ENCODE results near the gene SESTD1.

The SESTD1 gene

DNA sequence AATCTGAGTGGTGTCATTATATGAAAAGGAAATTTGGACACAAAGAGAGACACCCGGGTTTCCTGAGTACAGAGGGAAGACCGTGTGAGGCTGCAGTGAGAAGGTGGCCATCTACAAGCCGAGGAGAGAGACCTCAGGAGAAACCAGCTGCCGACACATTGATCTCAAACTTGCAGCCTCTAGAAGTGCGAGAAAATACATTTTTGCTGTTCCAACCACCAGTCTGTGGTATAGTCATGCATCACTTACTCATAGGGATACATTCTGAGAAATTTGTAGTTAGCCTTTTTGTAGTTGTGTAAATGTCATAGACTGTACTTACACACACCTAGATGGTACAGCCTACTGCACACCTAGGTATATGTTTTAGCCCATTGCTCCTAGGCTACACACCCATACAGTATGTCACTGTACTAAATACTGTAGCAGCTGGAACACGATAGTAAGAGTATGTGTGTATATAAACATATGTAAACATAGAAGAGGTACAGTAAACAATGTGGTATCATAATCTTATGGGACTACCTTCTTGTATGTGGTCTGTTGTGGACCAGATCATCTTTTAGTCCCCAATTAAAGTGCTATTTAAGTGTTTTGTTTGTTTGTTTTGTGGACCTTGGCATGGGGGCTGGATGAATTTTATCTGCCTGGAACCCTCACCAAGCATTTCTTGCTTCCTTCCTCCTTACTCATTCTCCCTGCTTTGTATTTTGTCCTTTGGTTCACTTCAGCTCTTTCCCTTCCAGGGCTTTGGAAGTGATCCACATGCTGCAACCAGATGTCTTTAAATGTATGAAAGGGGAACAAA is 38.3 kb upstream of the SESTD1 start:
- TF ChIP-seq CTCF (conservative IDR thresholded peaks at IDR 0.05; ENCODE audit: low read depth, low read length) = no peak
- no peak overlapping the region for H3K4me3 ChIP-seq (ENCODE audit: low read length)
- no peak for DNase-seq (ENCODE audit: low read depth)

- TF ChIP-seq CTCF (conservative IDR thresholded peaks at IDR 0.05; ENCODE audit: low read depth, low read length) = no peak
- H3K4me3 ChIP-seq (ENCODE audit: low read length) = no peak overlapping the region
- no peak for DNase-seq (ENCODE audit: low read depth)
These were observed 37.5 kb upstream of the SESTD1 start for GRCh38 chr2:179302149-179302548.

DNA sequence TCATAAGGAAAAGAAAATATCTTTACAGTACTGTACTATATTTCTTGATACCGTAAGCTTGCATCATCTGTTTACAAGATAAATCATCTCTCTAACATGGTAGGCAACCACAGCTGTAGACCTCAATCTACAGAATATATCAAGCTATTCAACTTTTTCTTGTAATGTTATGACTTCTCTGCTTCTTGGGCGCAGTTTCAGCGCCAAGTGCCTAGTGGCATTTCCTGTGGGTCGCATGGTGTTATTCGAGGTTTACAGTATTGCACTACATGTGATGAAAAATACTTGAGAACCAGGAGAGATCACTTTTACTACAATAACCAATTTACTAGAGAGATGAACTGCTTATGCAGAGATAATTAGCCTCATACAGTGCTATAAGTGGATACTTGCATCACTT is 34.0 kb upstream of the SESTD1 start:
- no peak for TF ChIP-seq CTCF (conservative IDR thresholded peaks at IDR 0.05; ENCODE audit: low read depth, low read length)
- DNase-seq (ENCODE audit: low read depth) = no peak
- H3K4me3 ChIP-seq (ENCODE audit: low read length) = no peak overlapping the region

DNA sequence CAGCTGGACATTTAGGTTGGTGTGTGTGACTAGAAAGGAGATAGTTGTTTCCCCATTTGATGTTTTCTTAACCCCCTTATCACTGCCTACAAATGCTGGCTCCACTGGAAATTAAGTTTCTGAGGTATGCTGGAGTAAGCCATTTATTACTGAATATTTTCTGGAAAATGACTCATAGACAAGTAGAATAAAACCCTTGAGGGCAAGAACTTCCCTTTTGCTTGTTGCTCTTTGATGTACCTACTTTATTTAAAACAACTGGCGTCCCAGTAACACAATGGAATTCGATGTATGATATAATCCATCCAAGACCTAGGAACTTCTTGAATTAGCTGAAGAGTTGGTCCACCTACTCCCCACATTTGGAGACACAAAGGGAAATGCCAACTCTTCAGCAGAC is 33.3 kb upstream of the SESTD1 start:
- TF ChIP-seq CTCF (conservative IDR thresholded peaks at IDR 0.05; ENCODE audit: low read depth, low read length) = no peak
- no peak overlapping the region for H3K4me3 ChIP-seq (ENCODE audit: low read length)
- no peak for DNase-seq (ENCODE audit: low read depth)

DNA sequence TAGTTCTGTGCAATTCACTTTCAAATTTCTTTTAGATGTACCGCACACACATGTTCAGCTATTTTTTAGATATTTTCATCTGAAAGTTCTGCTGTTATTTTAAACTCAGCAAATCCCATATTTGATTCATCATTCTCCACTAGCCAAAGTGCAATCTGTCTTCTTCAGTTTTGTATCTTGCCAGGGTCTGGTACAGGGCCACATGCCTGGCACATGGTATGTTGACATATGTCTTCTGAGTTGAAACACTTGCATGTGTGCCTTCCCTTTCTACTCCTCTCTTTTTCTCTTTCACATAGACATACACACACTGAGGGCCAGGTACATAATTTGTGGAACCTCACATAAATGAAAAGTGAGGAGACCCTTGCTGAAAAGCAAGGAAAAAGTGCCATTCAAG is 25.7 kb upstream of the SESTD1 start:
- DNase-seq (ENCODE audit: low read depth) = no peak
- no peak overlapping the region for H3K4me3 ChIP-seq (ENCODE audit: low read length)
- no peak for TF ChIP-seq CTCF (conservative IDR thresholded peaks at IDR 0.05; ENCODE audit: low read depth, low read length)

DNA sequence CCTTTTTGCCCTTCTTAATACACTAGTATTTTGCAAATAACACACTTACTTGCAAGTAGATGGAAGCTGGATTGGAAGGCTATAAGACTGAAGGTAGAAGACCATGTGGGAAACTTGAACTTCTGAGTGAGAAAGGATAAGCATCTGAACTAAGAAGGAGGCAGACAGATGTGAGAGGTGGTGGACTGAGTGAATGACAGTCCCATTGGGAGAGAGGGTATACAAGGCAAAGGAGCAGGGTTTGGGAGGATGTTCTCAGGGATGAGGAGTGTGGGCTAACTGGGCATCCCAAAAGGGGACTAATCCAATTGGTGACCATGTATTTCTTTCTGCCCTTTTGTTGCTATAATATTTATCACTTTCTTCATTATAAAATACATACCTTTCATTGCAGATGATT is 20.4 kb upstream of the SESTD1 start:
- DNase-seq (ENCODE audit: low read depth) = no peak
- H3K4me3 ChIP-seq (ENCODE audit: low read length) = no peak overlapping the region
- TF ChIP-seq CTCF (conservative IDR thresholded peaks at IDR 0.05; ENCODE audit: low read depth, low read length) = no peak

Measured in retinal pigment epithelial cell (primary cell).